Liver (tissue), 9 donors: ENCODE measurements around the gene SDK2. TPM values are rescaled to one million over a fixed set of nuclear protein-coding genes. Genes with fewer than 3 reads are reported as not detected.

Source experiments
- DNase-seq: peaks from one replicate; pipeline ENCODE4 v3.0.0-alpha.2; 2017; ENCODE audit warnings: low spot score
- H3K27ac ChIP-seq, 2 donors: one replicate each; pipeline ENCODE4 v1.7.0; 2013; ENCODE audit warnings: inconsistent platforms in 2 of 2, low read length in 2 of 2, control low read depth in 1 of 2, low read depth in 1 of 2, mild to moderate bottlenecking in 1 of 2
- H3K27me3 ChIP-seq, 4 donors: one replicate each; pipeline versions ENCODE4 v1.6.1 to v1.7.0; 2013; ENCODE audit warnings: low read length in 3 of 4, inconsistent platforms in 1 of 4, mild to moderate bottlenecking in 1 of 4, moderate library complexity in 1 of 4; ENCODE audit not compliant: control insufficient read depth in 4 of 4, insufficient read depth in 4 of 4
- H3K36me3 ChIP-seq, 4 donors: one replicate each; pipeline versions ENCODE4 v1.6.1 to v1.7.0; 2013; ENCODE audit warnings: low read length in 3 of 4, mild to moderate bottlenecking in 3 of 4, low read depth in 1 of 4, moderate library complexity in 1 of 4; ENCODE audit not compliant: control insufficient read depth in 4 of 4, insufficient read depth in 3 of 4
- H3K4me1 ChIP-seq, 4 donors: one replicate each; pipeline versions ENCODE4 v1.6.1 to v1.7.0; 2013; ENCODE audit warnings: low read length in 3 of 4, mild to moderate bottlenecking in 3 of 4, moderate library complexity in 1 of 4; ENCODE audit not compliant: control insufficient read depth in 4 of 4, insufficient read depth in 4 of 4
- H3K4me3 ChIP-seq, 3 donors: one replicate each; pipeline versions ENCODE4 v1.6.1 to v1.7.0; 2013; ENCODE audit warnings: low read length in 3 of 3, control low read depth in 1 of 3, low read depth in 1 of 3, mild to moderate bottlenecking in 1 of 3
- H3K9ac ChIP-seq, 2 donors: one replicate each; pipeline ENCODE4 v1.7.0; 2013; ENCODE audit warnings: low read length in 2 of 2, mild to moderate bottlenecking in 2 of 2, moderate library complexity in 2 of 2, control low read depth in 1 of 2, low read depth in 1 of 2
- H3K9me3 ChIP-seq, 4 donors: one replicate each; pipeline versions ENCODE4 v1.6.1 to v1.7.0; 2013; ENCODE audit warnings: low read length in 3 of 4; ENCODE audit not compliant: control insufficient read depth in 4 of 4
- ATF3 ChIP-seq: IDR thresholded peaks from 2 replicates; pipeline ENCODE4 v1.6.1; 2016; ENCODE audit warnings: antibody characterized with exemption
- CTCF ChIP-seq: fragments of 150-350 bp; IDR thresholded peaks from 2 replicates; pipeline ENCODE4 v1.5.1; 2017; ENCODE audit warnings: improper control_type of control experiment, low read depth, low read length; ENCODE audit not compliant: missing input control
- EGR1 ChIP-seq, 2 donors: IDR thresholded peaks; 2 replicates each; pipeline ENCODE4 v1.6.1; 2016 to 2018; ENCODE audit warnings: antibody characterized with exemption in 2 of 2, low read depth in 2 of 2
- FOXA1 ChIP-seq: IDR thresholded peaks from 2 replicates; pipeline ENCODE4 v1.6.1; 2016; ENCODE audit warnings: antibody characterized with exemption
- FOXA2 ChIP-seq: IDR thresholded peaks from 2 replicates; pipeline ENCODE4 v1.6.1; 2016; ENCODE audit warnings: antibody characterized with exemption
- GABPA ChIP-seq, 2 donors: IDR thresholded peaks in 1 of 2; conservative IDR thresholded peaks in 1 of 2; 2 replicates each; pipeline ENCODE4 v1.6.1; 2016; ENCODE audit warnings: antibody characterized with exemption in 2 of 2, mild to moderate bottlenecking in 1 of 2, moderate library complexity in 1 of 2
- HNF4A ChIP-seq, 2 donors: conservative IDR thresholded peaks; 2 replicates each; pipeline ENCODE4 v1.6.1; 2016; ENCODE audit warnings: antibody characterized with exemption in 2 of 2, mild to moderate bottlenecking in 2 of 2
- HNF4G ChIP-seq: IDR thresholded peaks from 2 replicates; pipeline ENCODE4 v1.6.1; 2016; ENCODE audit warnings: antibody characterized with exemption
- JUND ChIP-seq, 2 donors: IDR thresholded peaks; 2 replicates each; pipeline ENCODE4 v1.6.1; 2016; ENCODE audit warnings: antibody characterized with exemption in 2 of 2
- MAX ChIP-seq: IDR thresholded peaks from 2 replicates; pipeline ENCODE4 v1.6.1; 2016; ENCODE audit warnings: antibody characterized with exemption
- NR2F2 ChIP-seq: IDR thresholded peaks from 2 replicates; pipeline ENCODE4 v1.6.1; 2016; ENCODE audit warnings: antibody characterized with exemption
- RAD21 ChIP-seq, 2 donors: IDR thresholded peaks; 2 replicates each; pipeline ENCODE4 v1.6.1; 2016; ENCODE audit warnings: antibody characterized with exemption in 2 of 2, mild to moderate bottlenecking in 2 of 2
- REST ChIP-seq: IDR thresholded peaks from 2 replicates; pipeline ENCODE4 v1.6.1; 2016; ENCODE audit warnings: antibody characterized with exemption, mild to moderate bottlenecking
- RXRA ChIP-seq, 2 donors: IDR thresholded peaks; 2 replicates each; pipeline ENCODE4 v1.6.1; 2017 to 2018; ENCODE audit warnings: antibody characterized with exemption in 2 of 2, mild to moderate bottlenecking in 1 of 2
- SP1 ChIP-seq: IDR thresholded peaks from 2 replicates; pipeline ENCODE4 v1.6.1; 2018; ENCODE audit warnings: antibody characterized with exemption, mild to moderate bottlenecking
- TAF1 ChIP-seq: conservative IDR thresholded peaks from 2 replicates; pipeline ENCODE4 v1.6.1; 2016; ENCODE audit warnings: antibody characterized with exemption, mild to moderate bottlenecking
- YY1 ChIP-seq: IDR thresholded peaks from 2 replicates; pipeline ENCODE4 v1.6.1; 2016; ENCODE audit warnings: antibody characterized with exemption, mild to moderate bottlenecking
- ZBTB33 ChIP-seq: IDR thresholded peaks from 2 replicates; pipeline ENCODE4 v1.6.1; 2016; ENCODE audit warnings: antibody characterized with exemption
- WGBS: extraction: QIAGEN DNeasy Blood & Tissue Kit; methylation state at CpG from one replicate; pipeline ENCODE4 v1.1.7; 2013; 5-methylcytosine and 5-hydroxymethylcytosine counted together
- polyA plus RNA-seq, 2 donors: library from polyadenylated mRNA; stranded (reverse) in 1 of 2; unstranded in 1 of 2; fragments of 200-250 nt in 1 of 2; fragments of >200 nt in 1 of 2; fragmentation: Nextera tagmentation in 1 of 2; extraction: Ambion mirVana in 1 of 2; gene quantifications; one replicate each; pipeline versions ENCODE4 v1.2.1 to v1.2.3, GENCODE V29; 2013 to 2015
- total RNA-seq, 2 donors: library from RNA; depleted of rRNA; stranded (reverse); fragments of >200 nt; gene quantifications; one replicate each; pipeline ENCODE4 v1.2.3, GENCODE V29; 2014
- donor health status: healthy.
- donor health status: healthy.
- donor health status: healthy.
- donor health status: healthy.
- donor health status: healthy.

Gene SDK2
- total and polyA plus RNA-seq, 4 donors: 0.05 to 0.42 (median 0.10) TPM

GRCh38 chr17:73617501-73617900 is 26.7 kb downstream of the SDK2 start (continued):
- no peak for TF ChIP-seq EGR1 (IDR thresholded peaks at IDR 0.05; ENCODE audit: low read depth in 2 of 2)
- no peak for TF ChIP-seq CTCF
- TF ChIP-seq GABPA (IDR thresholded peaks at IDR 0.05 in 1 of 2, conservative IDR thresholded peaks at IDR 0.05 in 1 of 2): no peak
- TF ChIP-seq YY1: no peak
- TF ChIP-seq NR2F2: no peak
- TF ChIP-seq RAD21 (IDR thresholded peaks at IDR 0.05): no peak

GRCh38 chr17:73616873-73617404 is 27.3 kb downstream of the SDK2 start:
- peaks cover 0 to 5% (median 2%) of the 10 kb centered on the region in 4 donors for H3K27me3 ChIP-seq
- H3K4me1 ChIP-seq: no peaks in the 10 kb centered on the region
- no peaks in the 10 kb centered on the region for H3K36me3 ChIP-seq
- H3K9me3 ChIP-seq: peaks cover 0 to 8% (median 0%) of the 10 kb centered on the region in 4 donors
- TF ChIP-seq GABPA (IDR thresholded peaks at IDR 0.05 in 1 of 2, conservative IDR thresholded peaks at IDR 0.05 in 1 of 2) (no peak), SP1 (no peak), EGR1 (IDR thresholded peaks at IDR 0.05; ENCODE audit: low read depth in 2 of 2) (no peak)
- H3K9ac ChIP-seq: no peak overlapping the region
- H3K4me3 ChIP-seq: no peak overlapping the region
- no peak overlapping the region for H3K27ac ChIP-seq
- no peak for DNase-seq
- WGBS: 70% methylated on average over 8 of the region's 8 CpGs

- H3K27ac ChIP-seq: no peak overlapping the region
- TF ChIP-seq ZBTB33 (no peak), TAF1 (no peak), HNF4A (conservative IDR thresholded peaks at IDR 0.05) (no peak), REST (no peak), YY1 (no peak), RXRA (IDR thresholded peaks at IDR 0.05) (no peak), NR2F2 (no peak), ATF3 (no peak), MAX (no peak), EGR1 (IDR thresholded peaks at IDR 0.05; ENCODE audit: low read depth in 2 of 2) (no peak), JUND (IDR thresholded peaks at IDR 0.05) (no peak), RAD21 (IDR thresholded peaks at IDR 0.05) (no peak), GABPA (IDR thresholded peaks at IDR 0.05 in 1 of 2, conservative IDR thresholded peaks at IDR 0.05 in 1 of 2) (no peak), SP1 (no peak), FOXA1 (no peak), CTCF (no peak), HNF4G (no peak), FOXA2 (no peak)
- no peaks in the 10 kb centered on the region for H3K4me1 ChIP-seq
- peaks cover 0 to 6% (median 2%) of the 10 kb centered on the region in 4 donors for H3K27me3 ChIP-seq
- H3K4me3 ChIP-seq: no peak overlapping the region
- no peaks in the 10 kb centered on the region for H3K36me3 ChIP-seq
- peaks cover 0 to 8% (median 0%) of the 10 kb centered on the region in 4 donors for H3K9me3 ChIP-seq
- 44% methylated on average over 15 of the region's 15 CpGs for WGBS
- no peak overlapping the region for H3K9ac ChIP-seq
- no peak for DNase-seq
Observed at GRCh38 chr17:73616120-73616872, 27.9 kb downstream of the SDK2 start.
